ENCODE data around the gene NAXD.
"Not testable (repeated sequence)": the region's sequence is repeated elsewhere in the genome, so short reads cannot be mapped to it uniquely, and the experiment has no call there.

The NAXD gene

GRCh38 chr13:110615322-110616102 is at the start of gene NAXD:
Gene NAXD, plus strand, starts transcription at chr13:110615545. Its CDS starts 57 bp downstream, at chr13:110615602.
- peak; percentile 68 for DNase-seq (ENCODE audit: extremely low read depth, low read depth)
- peak within 1 kb of the TSS; percentile 76 for H3K4me3 ChIP-seq (replicated peaks; ENCODE audit: low read depth, low read length)
- no peak for TF ChIP-seq CTCF (IDR thresholded peaks at IDR 0.05; ENCODE audit: low read depth, low read length, missing control alignments)

- no peak for TF ChIP-seq CTCF (IDR thresholded peaks at IDR 0.05; ENCODE audit: low read depth, low read length, missing control alignments)
- no peak for DNase-seq (ENCODE audit: extremely low read depth, low read depth)
These were observed 49.2 kb upstream of the NAXD start for GRCh38 chr13:110566171-110566570.

DNA sequence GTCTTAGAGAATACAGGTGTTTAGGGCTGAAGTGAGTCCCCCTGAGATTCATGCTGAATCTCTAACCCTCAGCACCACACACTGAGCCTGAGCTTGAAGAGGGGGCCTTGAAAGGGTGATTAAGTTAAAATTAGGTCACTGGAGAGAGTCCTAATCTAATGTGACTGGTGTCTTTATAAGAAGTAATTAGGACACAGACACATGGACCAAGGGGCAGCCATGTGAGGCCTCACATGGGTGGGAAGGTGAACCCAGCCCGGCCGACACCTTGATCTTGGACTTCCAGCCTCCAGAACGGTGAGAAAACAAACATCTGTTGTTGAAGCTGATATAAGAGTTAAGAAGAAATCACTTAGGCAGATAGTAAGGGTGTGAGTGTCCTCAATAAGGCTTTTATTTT is 46.7 kb upstream of the NAXD start:
- no peak overlapping the region for H3K4me3 ChIP-seq (replicated peaks; ENCODE audit: low read depth, low read length)
- no peak for DNase-seq (ENCODE audit: extremely low read depth, low read depth)

More at GRCh38 chr13:110566171-110566570, 49.2 kb upstream of the NAXD start:
- H3K4me3 ChIP-seq (replicated peaks; ENCODE audit: low read depth, low read length): no peak overlapping the region

GRCh38 chr13:110569962-110570361 is 45.4 kb upstream of the NAXD start:
- DNase-seq (ENCODE audit: extremely low read depth, low read depth); H3K4me3 ChIP-seq (replicated peaks; ENCODE audit: low read depth, low read length): not testable (repeated sequence)

More for the DNA sequence above, 46.7 kb upstream of the NAXD start:
- TF ChIP-seq CTCF (IDR thresholded peaks at IDR 0.05; ENCODE audit: low read depth, low read length, missing control alignments): no peak

DNA sequence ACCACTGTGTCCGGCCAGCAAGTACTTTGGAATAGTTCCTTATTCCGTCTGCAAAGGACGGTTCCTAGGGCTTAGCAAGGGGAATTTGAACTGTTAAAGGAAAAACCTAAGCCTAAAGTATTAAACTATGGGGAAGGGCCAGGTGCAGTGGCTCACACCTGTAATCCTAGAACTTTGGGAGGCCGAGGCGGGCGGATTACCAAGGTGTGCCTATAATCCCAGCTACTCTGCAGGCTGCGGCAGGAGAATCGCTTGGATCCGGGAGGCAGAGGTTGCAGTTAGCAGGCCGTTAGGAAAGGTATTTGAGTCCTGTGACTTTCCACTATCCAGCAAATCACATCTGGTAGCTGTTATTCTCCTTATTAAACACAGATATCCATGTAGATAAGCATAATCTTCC is 44.5 kb upstream of the NAXD start:
- DNase-seq (ENCODE audit: extremely low read depth, low read depth): no peak
- no peak for TF ChIP-seq CTCF (IDR thresholded peaks at IDR 0.05; ENCODE audit: low read depth, low read length, missing control alignments)

GRCh38 chr13:110571896-110572777 is 43.2 kb upstream of the NAXD start:
- DNase-seq (ENCODE audit: extremely low read depth, low read depth): no peak
- H3K4me3 ChIP-seq (replicated peaks; ENCODE audit: low read depth, low read length): no peak overlapping the region
- no peak for TF ChIP-seq CTCF (IDR thresholded peaks at IDR 0.05; ENCODE audit: low read depth, low read length, missing control alignments)

More for the DNA sequence above, 44.5 kb upstream of the NAXD start:
- no peak overlapping the region for H3K4me3 ChIP-seq (replicated peaks; ENCODE audit: low read depth, low read length)

- no peak for DNase-seq (ENCODE audit: extremely low read depth, low read depth)
- H3K4me3 ChIP-seq (replicated peaks; ENCODE audit: low read depth, low read length): no peak overlapping the region
- no peak for TF ChIP-seq CTCF (IDR thresholded peaks at IDR 0.05; ENCODE audit: low read depth, low read length, missing control alignments)
These were observed 42.6 kb upstream of the NAXD start for GRCh38 chr13:110572778-110573118.

All from HFF-Myc (cell line).